Type B pancreatic cell (in vitro differentiated cells): ENCODE data around the gene KDM4B. TPM values are rescaled to one million over a fixed set of nuclear protein-coding genes. Genes with fewer than 3 reads are reported as not detected.

Experiments
- DNase-seq: peaks from one replicate; pipeline ENCODE4 v3.0.0; 2021; ENCODE audit warnings: mixed read lengths; ENCODE audit not compliant: unreplicated experiment; ENCODE audit errors: extremely low spot score
- H3K27ac Mint-ChIP-seq: 2 replicates; pipeline ENCODE4 v1.8.0; 2021; ENCODE audit warnings: mild to moderate bottlenecking, mixed read lengths
- H3K27me3 Mint-ChIP-seq: 2 replicates; pipeline ENCODE4 v1.8.0; 2021; ENCODE audit warnings: mixed read lengths
- H3K36me3 Mint-ChIP-seq: 2 replicates; pipeline ENCODE4 v1.8.0; 2021; ENCODE audit warnings: mixed read lengths
- H3K4me1 Mint-ChIP-seq: one replicate; pipeline ENCODE4 v1.8.0; 2021; ENCODE audit warnings: mixed read lengths; ENCODE audit not compliant: unreplicated experiment
- H3K4me3 Mint-ChIP-seq: 2 replicates; pipeline ENCODE4 v1.8.0; 2021; ENCODE audit warnings: mild to moderate bottlenecking, mixed read lengths
- H3K9me3 Mint-ChIP-seq: 2 replicates; pipeline ENCODE4 v1.8.0; 2021; ENCODE audit warnings: mixed read lengths
- total RNA-seq: library from RNA; stranded (reverse); gene quantifications from 2 replicates; pipeline ENCODE4 v1.2.1, GENCODE V29; 2021; ENCODE audit warnings: low replicate concordance
- TF ChIP-seq, protein P1 (sequence below): fragments of 200-600 bp; sonication (generic); conservative IDR thresholded peaks from 2 replicates; pipeline ENCODE4 v1.5.0; 2021; ENCODE audit warnings: antibody characterized with exemption, mild to moderate bottlenecking

The KDM4B gene
- total RNA-seq, 1 donor from 2014 or later = 48.8 TPM

DNA sequence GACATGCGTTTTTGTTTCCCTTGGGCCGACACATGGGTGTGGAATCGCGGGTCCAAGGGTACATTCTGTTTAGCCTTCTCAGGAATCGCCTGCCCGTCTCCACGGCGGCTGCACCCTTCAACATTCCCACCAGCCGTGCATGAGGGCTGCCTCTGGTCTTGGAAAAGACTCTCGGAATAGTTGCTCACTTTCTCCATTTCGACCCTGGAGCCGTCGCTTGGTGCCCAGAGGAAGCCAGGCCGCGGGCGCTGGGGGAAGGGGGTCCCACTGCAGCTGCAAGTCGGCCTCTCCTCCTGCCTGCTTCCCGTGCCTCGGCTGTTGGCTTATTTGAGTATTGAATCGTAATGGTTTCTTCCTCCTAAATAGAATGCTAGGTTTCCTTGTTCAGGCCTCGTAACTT is 51.5 kb downstream of the KDM4B start:
- H3K27ac Mint-ChIP-seq = no peak overlapping the region
- TF ChIP-seq, protein P1, sequence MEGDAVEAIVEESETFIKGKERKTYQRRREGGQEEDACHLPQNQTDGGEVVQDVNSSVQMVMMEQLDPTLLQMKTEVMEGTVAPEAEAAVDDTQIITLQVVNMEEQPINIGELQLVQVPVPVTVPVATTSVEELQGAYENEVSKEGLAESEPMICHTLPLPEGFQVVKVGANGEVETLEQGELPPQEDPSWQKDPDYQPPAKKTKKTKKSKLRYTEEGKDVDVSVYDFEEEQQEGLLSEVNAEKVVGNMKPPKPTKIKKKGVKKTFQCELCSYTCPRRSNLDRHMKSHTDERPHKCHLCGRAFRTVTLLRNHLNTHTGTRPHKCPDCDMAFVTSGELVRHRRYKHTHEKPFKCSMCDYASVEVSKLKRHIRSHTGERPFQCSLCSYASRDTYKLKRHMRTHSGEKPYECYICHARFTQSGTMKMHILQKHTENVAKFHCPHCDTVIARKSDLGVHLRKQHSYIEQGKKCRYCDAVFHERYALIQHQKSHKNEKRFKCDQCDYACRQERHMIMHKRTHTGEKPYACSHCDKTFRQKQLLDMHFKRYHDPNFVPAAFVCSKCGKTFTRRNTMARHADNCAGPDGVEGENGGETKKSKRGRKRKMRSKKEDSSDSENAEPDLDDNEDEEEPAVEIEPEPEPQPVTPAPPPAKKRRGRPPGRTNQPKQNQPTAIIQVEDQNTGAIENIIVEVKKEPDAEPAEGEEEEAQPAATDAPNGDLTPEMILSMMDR = no peak
- no peaks in the 10 kb centered on the region for H3K4me1 Mint-ChIP-seq
- no peaks in the 10 kb centered on the region for H3K27me3 Mint-ChIP-seq
- no peaks in the 10 kb centered on the region for H3K9me3 Mint-ChIP-seq
- no peak overlapping the region for H3K4me3 Mint-ChIP-seq
- no peak for DNase-seq
- peaks cover 7% of the 10 kb centered on the region for H3K36me3 Mint-ChIP-seq

- TF ChIP-seq, protein P1 = no peak
- no peaks in the 10 kb centered on the region for H3K27me3 Mint-ChIP-seq
- no peak for DNase-seq
- peaks cover 4% of the 10 kb centered on the region for H3K36me3 Mint-ChIP-seq
- H3K9me3 Mint-ChIP-seq = no peaks in the 10 kb centered on the region
- H3K27ac Mint-ChIP-seq = no peak overlapping the region
- H3K4me3 Mint-ChIP-seq = no peak overlapping the region
- H3K4me1 Mint-ChIP-seq = no peaks in the 10 kb centered on the region
Measured at GRCh38 chr19:5021046-5021445, 52.1 kb downstream of the KDM4B start.

GRCh38 chr19:5022066-5022860 is 53.4 kb downstream of the KDM4B start:
- Mint-ChIP-seq H3K27ac (no peak overlapping the region), H3K9me3 (no peaks in the 10 kb centered on the region), H3K36me3 (peaks cover 4% of the 10 kb centered on the region), H3K4me3 (no peak overlapping the region), H3K27me3 (no peaks in the 10 kb centered on the region), H3K4me1 (no peaks in the 10 kb centered on the region)
- no peak for DNase-seq
- TF ChIP-seq, protein P1 = no peak

GRCh38 chr19:5023128-5023571 is 54.2 kb downstream of the KDM4B start:
- no peak for DNase-seq
- H3K27ac Mint-ChIP-seq = no peak overlapping the region
- H3K4me3 Mint-ChIP-seq = no peak overlapping the region
- H3K4me1 Mint-ChIP-seq = no peaks in the 10 kb centered on the region
- H3K36me3 Mint-ChIP-seq = peaks cover 4% of the 10 kb centered on the region
- H3K9me3 Mint-ChIP-seq = no peaks in the 10 kb centered on the region
- H3K27me3 Mint-ChIP-seq = no peaks in the 10 kb centered on the region
- TF ChIP-seq, protein P1 = no peak

GRCh38 chr19:5024282-5024681 is 55.4 kb downstream of the KDM4B start:
- no peaks in the 10 kb centered on the region for H3K36me3 Mint-ChIP-seq
- no peak overlapping the region for H3K4me3 Mint-ChIP-seq
- no peak for DNase-seq
- H3K27ac Mint-ChIP-seq = no peak overlapping the region
- no peaks in the 10 kb centered on the region for H3K27me3 Mint-ChIP-seq
- TF ChIP-seq, protein P1 = no peak
- peaks cover 2% of the 10 kb centered on the region for H3K4me1 Mint-ChIP-seq
- no peaks in the 10 kb centered on the region for H3K9me3 Mint-ChIP-seq
